HCT116 (cell line): Measurements from ENCODE around the gene OSBPL10. TPM values are rescaled to one million over a fixed set of nuclear protein-coding genes. Genes with fewer than 3 reads are reported as not detected.

ENCODE experiments used
- ATAC-seq: fragments of 200-7000 bp; cut with Tn5 transposase; 2 replicates; pipeline ENCODE4 v1.9.1; 2020; ENCODE audit warnings: mild to moderate bottlenecking, moderate library complexity
- BruUV-seq: library from RNA; stranded (reverse); fragments of 400-500 nt; replicated peaks from 2 replicates; lab custom pipeline; 2021; lab: Mats Ljungman, UMichigan
- CTCF ChIA-PET: fragments of 300-600 bp; sonication (Branson Sonifier 250); formaldehyde crosslinking; loops from one replicate; lab custom pipeline; 2021; ENCODE audit warnings: antibody characterized with exemption; lab: Charles Lee
- POLR2A ChIA-PET: fragments of 300-600, 350-600 bp; sonication (Branson Sonifier 250); formaldehyde crosslinking; loops from one replicate; lab custom pipeline; 2021; ENCODE audit warnings: antibody characterized with exemption; lab: Charles Lee
- RAD21 ChIA-PET, 2 experiments: fragments of 300-600 bp; sonication (Branson Sonifier 250); formaldehyde crosslinking; loops; one replicate each; lab custom pipeline; 2023; ENCODE audit warnings: low total read pairs in 2 of 2; ENCODE audit not compliant: uncharacterized antibody in 2 of 2, unreplicated experiment in 2 of 2, low non-redundant PET in 1 of 2; lab: Charles Lee
- DNase-seq: peaks from one replicate; pipeline ENCODE4 v3.0.0-alpha.2; 2010; ENCODE audit warnings: low read depth, low spot score
- H2AFZ ChIP-seq: fragments of 200-600 bp; shearing (Covaris generic), sonication (generic); 2 replicates; pipeline ENCODE4 v1.6.1; 2017; ENCODE audit warnings: low read depth, mixed run types, mixed read lengths, antibody characterized with exemption, low read length; ENCODE audit not compliant: poor library complexity, severe bottlenecking
- H3K27ac ChIP-seq: 2 replicates; pipeline ENCODE4 v1.5.1; 2012; ENCODE audit warnings: low read depth, low read length
- H3K27me3 ChIP-seq: fragments of 200-600 bp; sonication (generic); 2 replicates; pipeline ENCODE4 v1.6.1; 2016; ENCODE audit warnings: mixed run types, low read length, mixed read lengths; ENCODE audit not compliant: insufficient read depth
- H3K36me3 ChIP-seq, 2 experiments: fragments of 200-500 bp in 1 of 2; fragments of 200-600 bp in 1 of 2; sonication (Bioruptor generic) in 1 of 2; sonication (generic) in 1 of 2; 2 replicates each; pipeline versions ENCODE4 v1.5.1 to v1.6.1; 2014 to 2016; ENCODE audit warnings: low read length in 2 of 2, inconsistent platforms in 1 of 2, mixed read lengths in 1 of 2, mixed run types in 1 of 2; ENCODE audit not compliant: insufficient read depth in 2 of 2, control insufficient read depth in 1 of 2
- H3K4me1 ChIP-seq, 2 experiments: fragments of 200-600 bp in 1 of 2; sonication (generic) in 1 of 2; 2 replicates each; pipeline versions ENCODE4 v1.5.1 to v1.6.1; 2012 to 2017; ENCODE audit warnings: low read length in 2 of 2, inconsistent platforms in 1 of 2, mild to moderate bottlenecking in 1 of 2, mixed read lengths in 1 of 2, mixed run types in 1 of 2, moderate library complexity in 1 of 2; ENCODE audit not compliant: insufficient read depth in 2 of 2, control insufficient read depth in 1 of 2
- H3K4me2 ChIP-seq: fragments of 200-600 bp; sonication (generic); 2 replicates; pipeline ENCODE4 v1.6.1; 2017; ENCODE audit warnings: mixed run types, low read length, mixed read lengths
- H3K4me3 ChIP-seq, 2 experiments: fragments of 200-600 bp in 1 of 2; sonication (generic) in 1 of 2; replicated peaks in 1 of 2; 2 replicates each; pipeline ENCODE4 v1.5.1; 2011 to 2016; ENCODE audit warnings: low read length in 2 of 2, control low read depth in 1 of 2, low read depth in 1 of 2, mild to moderate bottlenecking in 1 of 2, mixed read lengths in 1 of 2, mixed run types in 1 of 2
- H3K79me2 ChIP-seq: fragments of 200-600 bp; sonication (generic); 2 replicates; pipeline ENCODE4 v1.6.1; 2017; ENCODE audit warnings: mild to moderate bottlenecking, mixed run types, low read length, moderate library complexity, mixed read lengths; ENCODE audit not compliant: insufficient read depth
- H3K9ac ChIP-seq: fragments of 200-600 bp; sonication (generic); 2 replicates; pipeline ENCODE4 v1.6.1; 2016; ENCODE audit warnings: low read length, mixed read lengths
- H3K9me2 ChIP-seq: fragments of 200-600 bp; sonication (generic), shearing (Covaris generic); 2 replicates; pipeline ENCODE4 v1.6.1; 2017; ENCODE audit warnings: mixed run types, mild to moderate bottlenecking, moderate library complexity; ENCODE audit not compliant: insufficient read depth
- H3K9me3 ChIP-seq, 2 experiments: fragments of 200-500 bp in 1 of 2; fragments of 200-600 bp in 1 of 2; sonication (Bioruptor generic) in 1 of 2; sonication (generic) in 1 of 2; 2 replicates each; pipeline ENCODE4 v1.6.1; 2014 to 2017; ENCODE audit warnings: low read length in 2 of 2, mixed read lengths in 2 of 2, inconsistent platforms in 1 of 2, low read depth in 1 of 2, mild to moderate bottlenecking in 1 of 2, mixed run types in 1 of 2, moderate library complexity in 1 of 2; ENCODE audit not compliant: control insufficient read depth in 1 of 2, insufficient read depth in 1 of 2
- H4K20me1 ChIP-seq: fragments of 200-600 bp; sonication (generic), shearing (Covaris generic); 2 replicates; pipeline ENCODE4 v1.6.1; 2017; ENCODE audit warnings: mixed run types, mild to moderate bottlenecking, moderate library complexity; ENCODE audit not compliant: insufficient read depth
- ELF1 ChIP-seq: IDR thresholded peaks from 2 replicates; pipeline ENCODE4 v1.6.1; 2012; ENCODE audit warnings: low read depth, borderline replicate concordance
- EZH2phosphoT487 ChIP-seq: fragments of 200-600 bp; IDR thresholded peaks from 2 replicates; pipeline ENCODE4 v1.6.1; 2018; ENCODE audit warnings: antibody characterized with exemption, borderline replicate concordance
- FOSL1 ChIP-seq: IDR thresholded peaks from 2 replicates; pipeline ENCODE4 v1.6.1; 2012; ENCODE audit warnings: low read depth
- POLR2A ChIP-seq: IDR thresholded peaks from 2 replicates; pipeline ENCODE4 v1.7.0; 2011; ENCODE audit warnings: borderline replicate concordance; ENCODE audit not compliant: insufficient read depth, insufficient read length; ENCODE audit errors: extremely low read depth
- SIN3A ChIP-seq: IDR thresholded peaks from 2 replicates; pipeline ENCODE4 v1.6.1; 2012; ENCODE audit warnings: low read depth
- SRF ChIP-seq: IDR thresholded peaks from 2 replicates; pipeline ENCODE4 v1.6.1; 2012; ENCODE audit warnings: low read depth
- YY1 ChIP-seq: IDR thresholded peaks from 2 replicates; pipeline ENCODE4 v1.6.1; 2011; ENCODE audit warnings: low read length, low read depth, moderate library complexity, mild to moderate bottlenecking; ENCODE audit not compliant: insufficient replicate concordance; ENCODE audit errors: extremely low read depth
- ZNF274 ChIP-seq: fragments of 200-500 bp; sonication (Bioruptor generic); IDR thresholded peaks from 2 replicates; pipeline ENCODE4 v1.6.1; 2014; ENCODE audit warnings: mild to moderate bottlenecking, low read depth, low read length, inconsistent platforms
- intact Hi-C: fragments of 100-400 bp; cut with micrococcal nuclease; formaldehyde crosslinking; loops from 2 replicates; pipeline ENCODE4 v1.10.0; 2022
- total RNA-seq: library from RNA; stranded (reverse); gene quantifications from one replicate; pipeline ENCODE4 v1.2.1, GENCODE V29; 2021; ENCODE audit not compliant: unreplicated experiment
- TF ChIP-seq, protein P1 (sequence below): IDR thresholded peaks from 2 replicates; pipeline ENCODE4 v1.6.1; 2012; ENCODE audit warnings: low read depth

Gene OSBPL10
- total RNA-seq, 1 experiment from 2014 or later = 25.8 TPM

DNA sequence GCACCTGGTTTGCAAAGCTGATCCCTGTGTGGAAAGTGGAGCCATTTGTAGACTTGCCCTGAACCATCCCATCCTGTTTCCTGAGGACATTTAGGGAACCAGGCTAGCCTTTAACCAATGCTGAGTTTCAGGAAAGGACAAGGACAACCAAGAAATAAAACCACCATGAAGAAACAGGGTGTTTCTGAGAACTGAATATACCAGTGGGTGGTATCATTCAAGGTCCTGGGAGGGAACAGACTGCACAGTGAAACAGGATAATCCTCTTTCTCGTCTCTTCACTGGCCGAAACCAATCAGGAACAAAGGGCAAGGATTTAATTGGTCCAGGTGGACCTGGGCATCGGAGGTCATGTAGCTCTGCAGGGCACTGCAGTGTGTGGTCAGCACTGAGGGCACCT, 22.3 kb upstream of the OSBPL10 start:
- ChIA-PET CTCF (no interaction called here), POLR2A (no interaction called here), RAD21 (no interaction called here)
- Histone ChIP-seq H3K27ac (no peak overlapping the region), H3K36me3 (no peaks in the 10 kb centered on the region), H2AFZ (no peak overlapping the region), H3K9me3 (no peaks in the 10 kb centered on the region), H3K27me3 (no peaks in the 10 kb centered on the region), H4K20me1 (no peaks in the 10 kb centered on the region), H3K4me3 (no peak overlapping the region), H3K79me2 (no peaks in the 10 kb centered on the region), H3K4me1 (no peaks in the 10 kb centered on the region), H3K4me2 (no peak overlapping the region), H3K9ac (no peak overlapping the region), H3K9me2 (no peaks in the 10 kb centered on the region)
- TF ChIP-seq FOSL1 (no peak), SIN3A (no peak), EZH2phosphoT487 (no peak), SRF (no peak), ELF1 (no peak), ZNF274 (no peak), YY1 (no peak), POLR2A (no peak)
- TF ChIP-seq, protein P1, sequence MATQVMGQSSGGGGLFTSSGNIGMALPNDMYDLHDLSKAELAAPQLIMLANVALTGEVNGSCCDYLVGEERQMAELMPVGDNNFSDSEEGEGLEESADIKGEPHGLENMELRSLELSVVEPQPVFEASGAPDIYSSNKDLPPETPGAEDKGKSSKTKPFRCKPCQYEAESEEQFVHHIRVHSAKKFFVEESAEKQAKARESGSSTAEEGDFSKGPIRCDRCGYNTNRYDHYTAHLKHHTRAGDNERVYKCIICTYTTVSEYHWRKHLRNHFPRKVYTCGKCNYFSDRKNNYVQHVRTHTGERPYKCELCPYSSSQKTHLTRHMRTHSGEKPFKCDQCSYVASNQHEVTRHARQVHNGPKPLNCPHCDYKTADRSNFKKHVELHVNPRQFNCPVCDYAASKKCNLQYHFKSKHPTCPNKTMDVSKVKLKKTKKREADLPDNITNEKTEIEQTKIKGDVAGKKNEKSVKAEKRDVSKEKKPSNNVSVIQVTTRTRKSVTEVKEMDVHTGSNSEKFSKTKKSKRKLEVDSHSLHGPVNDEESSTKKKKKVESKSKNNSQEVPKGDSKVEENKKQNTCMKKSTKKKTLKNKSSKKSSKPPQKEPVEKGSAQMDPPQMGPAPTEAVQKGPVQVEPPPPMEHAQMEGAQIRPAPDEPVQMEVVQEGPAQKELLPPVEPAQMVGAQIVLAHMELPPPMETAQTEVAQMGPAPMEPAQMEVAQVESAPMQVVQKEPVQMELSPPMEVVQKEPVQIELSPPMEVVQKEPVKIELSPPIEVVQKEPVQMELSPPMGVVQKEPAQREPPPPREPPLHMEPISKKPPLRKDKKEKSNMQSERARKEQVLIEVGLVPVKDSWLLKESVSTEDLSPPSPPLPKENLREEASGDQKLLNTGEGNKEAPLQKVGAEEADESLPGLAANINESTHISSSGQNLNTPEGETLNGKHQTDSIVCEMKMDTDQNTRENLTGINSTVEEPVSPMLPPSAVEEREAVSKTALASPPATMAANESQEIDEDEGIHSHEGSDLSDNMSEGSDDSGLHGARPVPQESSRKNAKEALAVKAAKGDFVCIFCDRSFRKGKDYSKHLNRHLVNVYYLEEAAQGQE = no peak
- no TSS peak for BruUV-seq
- ATAC-seq (no peak), DNase-seq (no peak)
- intact Hi-C loops = no loop called here
